ENCODE measurements around the gene INHBB.

DNA sequence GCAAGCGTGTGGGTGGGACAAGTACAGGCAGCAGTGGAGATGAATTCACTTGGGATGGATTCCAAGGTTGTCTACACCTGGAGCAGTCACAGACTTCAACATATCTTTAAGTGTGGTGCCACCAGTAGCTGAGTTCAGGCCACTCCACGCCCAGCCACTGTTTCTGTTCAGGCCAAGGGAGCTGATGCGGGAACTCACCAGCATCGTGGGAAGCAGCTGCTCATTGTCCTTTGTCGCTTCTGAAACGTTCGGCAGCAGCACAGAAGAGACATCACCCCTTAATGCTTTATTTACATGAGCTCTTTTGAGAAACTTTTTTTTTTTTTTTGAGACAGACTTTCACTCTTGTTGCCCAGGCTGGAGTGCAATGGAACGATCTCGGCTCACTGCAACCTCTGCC, 19.9 kb upstream of the INHBB start:
- TF ChIP-seq, protein P1, sequence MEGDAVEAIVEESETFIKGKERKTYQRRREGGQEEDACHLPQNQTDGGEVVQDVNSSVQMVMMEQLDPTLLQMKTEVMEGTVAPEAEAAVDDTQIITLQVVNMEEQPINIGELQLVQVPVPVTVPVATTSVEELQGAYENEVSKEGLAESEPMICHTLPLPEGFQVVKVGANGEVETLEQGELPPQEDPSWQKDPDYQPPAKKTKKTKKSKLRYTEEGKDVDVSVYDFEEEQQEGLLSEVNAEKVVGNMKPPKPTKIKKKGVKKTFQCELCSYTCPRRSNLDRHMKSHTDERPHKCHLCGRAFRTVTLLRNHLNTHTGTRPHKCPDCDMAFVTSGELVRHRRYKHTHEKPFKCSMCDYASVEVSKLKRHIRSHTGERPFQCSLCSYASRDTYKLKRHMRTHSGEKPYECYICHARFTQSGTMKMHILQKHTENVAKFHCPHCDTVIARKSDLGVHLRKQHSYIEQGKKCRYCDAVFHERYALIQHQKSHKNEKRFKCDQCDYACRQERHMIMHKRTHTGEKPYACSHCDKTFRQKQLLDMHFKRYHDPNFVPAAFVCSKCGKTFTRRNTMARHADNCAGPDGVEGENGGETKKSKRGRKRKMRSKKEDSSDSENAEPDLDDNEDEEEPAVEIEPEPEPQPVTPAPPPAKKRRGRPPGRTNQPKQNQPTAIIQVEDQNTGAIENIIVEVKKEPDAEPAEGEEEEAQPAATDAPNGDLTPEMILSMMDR (IDR thresholded peaks at IDR 0.05), result no peak
- no peak for TF ChIP-seq POLR2A (IDR thresholded peaks at IDR 0.05)

Data from right lobe of liver (tissue), 4 donors.